ENCODE results near the gene GCLC. TPM values are rescaled to one million over a fixed set of nuclear protein-coding genes. Genes with fewer than 3 reads are reported as not detected.

GCLC gene
- total RNA-seq, 4 donors from 2014 or later, result 63.5 to 84.3 (median 71.7) TPM

DNA sequence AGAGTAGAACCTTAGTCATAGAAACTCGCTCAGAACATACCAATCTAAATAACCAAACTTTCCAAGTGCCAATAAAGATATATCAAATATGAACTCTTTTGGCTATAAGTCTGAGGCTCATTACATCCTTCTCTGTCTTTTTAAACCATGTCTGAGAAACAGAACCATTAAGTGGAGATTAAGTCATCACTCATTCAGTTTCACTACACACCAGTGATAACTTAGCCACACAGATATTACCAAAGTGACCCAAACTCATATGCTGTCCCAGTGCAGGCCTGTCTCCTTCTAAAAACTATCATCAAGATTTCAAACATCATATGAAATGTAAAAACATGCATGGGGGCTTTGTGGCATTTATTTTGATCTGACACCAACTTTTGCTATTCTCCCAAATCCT, 12.0 kb downstream of the GCLC start:
- WGBS, 2 donors (ENCODE audit: low coverage in 1 of 2), result 64 to 69% methylated on average over 1 of the region's 1 CpG
- no peak for ATAC-seq
- no peaks in the 10 kb centered on the region for H3K9me3 ChIP-seq

DNA sequence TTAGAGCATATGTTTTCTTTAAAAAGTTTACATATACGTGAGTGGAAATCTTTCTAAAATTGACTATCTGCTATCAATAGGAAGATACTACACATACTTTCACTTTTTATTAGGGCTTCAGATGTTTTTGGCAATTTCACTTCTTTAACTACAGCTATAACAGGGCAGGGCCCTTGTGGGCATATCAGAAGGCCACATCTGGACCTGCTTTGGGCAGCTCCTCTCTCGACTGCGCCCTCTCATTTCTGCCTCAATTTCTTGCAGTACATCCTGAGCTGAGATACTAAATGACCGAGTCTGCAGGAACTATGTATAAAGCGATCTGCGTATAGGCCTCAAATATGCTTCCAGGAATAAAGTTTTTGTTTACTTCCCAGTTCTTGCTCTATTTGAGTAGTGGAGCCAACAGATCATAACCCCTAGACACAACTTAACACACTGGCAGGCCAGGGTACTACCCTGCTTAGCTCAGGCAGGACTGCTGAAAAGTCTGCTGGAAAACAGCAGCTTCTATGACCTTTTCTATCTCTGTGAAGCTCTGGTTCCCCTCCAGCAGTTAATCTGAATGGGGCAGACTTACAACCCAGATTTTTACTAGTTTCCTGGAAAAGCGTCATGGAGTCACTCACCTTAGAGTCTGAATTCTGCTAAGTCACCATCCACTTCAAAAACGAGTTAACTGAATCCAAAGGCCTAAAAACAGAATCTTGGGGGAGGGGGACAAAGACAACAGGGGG, 12.7 kb downstream of the GCLC start:
- Histone ChIP-seq H3K36me3 (no peaks in the 10 kb centered on the region), H3K27ac (peak overlapping the region; percentile 35 to 81 (median 73)), H3K4me1 (peaks cover 23 to 93% (median 32%) of the 10 kb centered on the region in 3 donors), H3K4me3 (no peak overlapping the region), H3K27me3 (no peaks in the 10 kb centered on the region), H3K9me3 (no peaks in the 10 kb centered on the region)
- 44 to 56% methylated on average over 3 to 6 of the region's 8 CpGs for WGBS, 2 donors (ENCODE audit: low coverage in 1 of 2)
- TF ChIP-seq, protein P1, sequence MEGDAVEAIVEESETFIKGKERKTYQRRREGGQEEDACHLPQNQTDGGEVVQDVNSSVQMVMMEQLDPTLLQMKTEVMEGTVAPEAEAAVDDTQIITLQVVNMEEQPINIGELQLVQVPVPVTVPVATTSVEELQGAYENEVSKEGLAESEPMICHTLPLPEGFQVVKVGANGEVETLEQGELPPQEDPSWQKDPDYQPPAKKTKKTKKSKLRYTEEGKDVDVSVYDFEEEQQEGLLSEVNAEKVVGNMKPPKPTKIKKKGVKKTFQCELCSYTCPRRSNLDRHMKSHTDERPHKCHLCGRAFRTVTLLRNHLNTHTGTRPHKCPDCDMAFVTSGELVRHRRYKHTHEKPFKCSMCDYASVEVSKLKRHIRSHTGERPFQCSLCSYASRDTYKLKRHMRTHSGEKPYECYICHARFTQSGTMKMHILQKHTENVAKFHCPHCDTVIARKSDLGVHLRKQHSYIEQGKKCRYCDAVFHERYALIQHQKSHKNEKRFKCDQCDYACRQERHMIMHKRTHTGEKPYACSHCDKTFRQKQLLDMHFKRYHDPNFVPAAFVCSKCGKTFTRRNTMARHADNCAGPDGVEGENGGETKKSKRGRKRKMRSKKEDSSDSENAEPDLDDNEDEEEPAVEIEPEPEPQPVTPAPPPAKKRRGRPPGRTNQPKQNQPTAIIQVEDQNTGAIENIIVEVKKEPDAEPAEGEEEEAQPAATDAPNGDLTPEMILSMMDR (IDR thresholded peaks at IDR 0.05), result no peak
- TF ChIP-seq POLR2AphosphoS5 (IDR thresholded peaks at IDR 0.05), result peak; percentile 60
- no peak for TF ChIP-seq EP300 (IDR thresholded peaks at IDR 0.05)
- no peak for ATAC-seq

More for the DNA sequence above, 12.0 kb downstream of the GCLC start:
- TF ChIP-seq POLR2AphosphoS5 (IDR thresholded peaks at IDR 0.05), result no peak
- TF ChIP-seq EP300 (IDR thresholded peaks at IDR 0.05), result no peak
- TF ChIP-seq, protein P1 (IDR thresholded peaks at IDR 0.05), result no peak
- no peak for TF ChIP-seq POLR2A (IDR thresholded peaks at IDR 0.05)
- Histone ChIP-seq H3K4me1 (peaks cover 23 to 90% (median 26%) of the 10 kb centered on the region in 3 donors), H3K4me3 (no peak overlapping the region), H3K36me3 (no peaks in the 10 kb centered on the region), H3K27ac (peak overlapping the region; percentile 35 to 81 (median 73)), H3K27me3 (no peaks in the 10 kb centered on the region)

DNA sequence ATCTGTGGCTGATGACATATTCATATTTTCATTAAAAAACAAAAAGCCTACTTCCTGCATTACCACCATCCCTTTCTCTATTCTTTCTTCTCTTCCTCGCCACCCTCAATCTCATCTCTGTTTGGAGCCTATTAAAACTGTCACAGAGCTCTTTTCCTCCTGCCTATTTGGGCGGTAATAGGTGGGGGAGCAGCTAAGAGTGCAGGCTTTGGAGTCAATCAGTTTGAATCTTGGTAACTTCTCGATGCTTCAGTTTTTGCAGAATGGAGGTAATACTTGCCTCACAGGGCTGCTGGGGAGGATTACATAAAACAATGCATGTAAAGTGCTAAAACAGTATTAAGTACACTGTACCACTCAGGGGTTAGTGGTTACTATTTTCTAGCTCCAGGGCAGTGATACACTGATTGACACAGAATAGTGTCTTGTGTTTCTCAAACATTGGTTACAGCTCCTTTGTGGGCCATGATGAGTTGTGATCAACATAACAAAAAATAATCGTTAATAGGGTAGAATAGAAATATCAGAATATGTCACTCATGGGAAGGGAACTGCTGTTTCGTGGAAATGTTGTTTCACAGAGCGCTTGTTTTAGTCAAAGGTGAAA, 14.0 kb downstream of the GCLC start:
- peak overlapping the region; percentile 37 to 81 (median 73) for H3K27ac ChIP-seq
- 77% methylated on average over 5 of the region's 6 CpGs for WGBS, 2 donors (ENCODE audit: low coverage in 1 of 2)
- H3K27me3 ChIP-seq, result no peaks in the 10 kb centered on the region
- H3K36me3 ChIP-seq, result no peaks in the 10 kb centered on the region
- TF ChIP-seq EP300 (IDR thresholded peaks at IDR 0.05) (no peak), POLR2A (IDR thresholded peaks at IDR 0.05) (no peak), POLR2AphosphoS5 (IDR thresholded peaks at IDR 0.05) (no peak)
- TF ChIP-seq, protein P1 (IDR thresholded peaks at IDR 0.05), result no peak
- no peak overlapping the region for H3K4me3 ChIP-seq
- H3K4me1 ChIP-seq, result peaks cover 23 to 98% (median 27%) of the 10 kb centered on the region in 3 donors
- ATAC-seq, result no peak
- no peaks in the 10 kb centered on the region for H3K9me3 ChIP-seq

DNA sequence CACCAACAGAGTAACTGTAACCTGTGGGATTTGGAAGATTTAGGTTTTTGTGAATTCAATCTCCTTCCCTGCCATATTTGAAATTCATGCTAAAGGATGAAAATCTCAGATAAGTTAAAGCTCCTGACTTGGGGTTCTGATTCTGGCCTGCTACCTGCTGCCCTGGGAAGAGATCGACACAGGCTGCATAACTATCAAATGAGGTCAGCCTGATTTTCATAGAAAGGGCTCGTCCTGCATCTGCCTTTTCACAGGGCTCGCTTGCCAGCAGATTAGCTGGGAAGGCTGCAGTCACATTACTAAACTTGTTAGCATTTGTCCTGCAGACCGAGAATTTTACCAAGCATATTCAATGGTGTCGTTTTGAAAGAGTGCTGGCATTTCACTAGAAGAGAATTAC, 14.6 kb downstream of the GCLC start:
- Histone ChIP-seq H3K27me3 (no peaks in the 10 kb centered on the region), H3K36me3 (no peaks in the 10 kb centered on the region), H3K9me3 (no peaks in the 10 kb centered on the region), H3K4me3 (no peak overlapping the region), H3K27ac (peak overlapping the region; percentile 67 to 81 (median 78)), H3K4me1 (peaks cover 23 to 100% (median 31%) of the 10 kb centered on the region in 3 donors)
- TF ChIP-seq POLR2AphosphoS5 (IDR thresholded peaks at IDR 0.05) (no peak), POLR2A (IDR thresholded peaks at IDR 0.05) (no peak), EP300 (IDR thresholded peaks at IDR 0.05) (no peak)
- TF ChIP-seq, protein P1 (IDR thresholded peaks at IDR 0.05), result no peak
- 9 to 31% methylated on average over 5 of the region's 5 CpGs for WGBS, 2 donors (ENCODE audit: low coverage in 1 of 2)
- ATAC-seq, result peak; percentile 14
